OCI-LY3 (cell line): ENCODE results near the gene HCK.

Experiments
- EZH2phosphoT487 ChIP-seq: fragments of 200-600 bp; shearing (Covaris generic); IDR thresholded peaks from 2 replicates; pipeline ENCODE4 v1.6.1; 2018; ENCODE audit warnings: antibody characterized with exemption, mixed run types, low read depth
- TF ChIP-seq, protein P1 (sequence below): fragments of 200-600, 300-600 bp; sonication (generic); IDR thresholded peaks from 2 replicates; pipeline ENCODE4 v1.5.1; 2014; ENCODE audit warnings: antibody characterized with exemption, low read length, low read depth

DNA sequence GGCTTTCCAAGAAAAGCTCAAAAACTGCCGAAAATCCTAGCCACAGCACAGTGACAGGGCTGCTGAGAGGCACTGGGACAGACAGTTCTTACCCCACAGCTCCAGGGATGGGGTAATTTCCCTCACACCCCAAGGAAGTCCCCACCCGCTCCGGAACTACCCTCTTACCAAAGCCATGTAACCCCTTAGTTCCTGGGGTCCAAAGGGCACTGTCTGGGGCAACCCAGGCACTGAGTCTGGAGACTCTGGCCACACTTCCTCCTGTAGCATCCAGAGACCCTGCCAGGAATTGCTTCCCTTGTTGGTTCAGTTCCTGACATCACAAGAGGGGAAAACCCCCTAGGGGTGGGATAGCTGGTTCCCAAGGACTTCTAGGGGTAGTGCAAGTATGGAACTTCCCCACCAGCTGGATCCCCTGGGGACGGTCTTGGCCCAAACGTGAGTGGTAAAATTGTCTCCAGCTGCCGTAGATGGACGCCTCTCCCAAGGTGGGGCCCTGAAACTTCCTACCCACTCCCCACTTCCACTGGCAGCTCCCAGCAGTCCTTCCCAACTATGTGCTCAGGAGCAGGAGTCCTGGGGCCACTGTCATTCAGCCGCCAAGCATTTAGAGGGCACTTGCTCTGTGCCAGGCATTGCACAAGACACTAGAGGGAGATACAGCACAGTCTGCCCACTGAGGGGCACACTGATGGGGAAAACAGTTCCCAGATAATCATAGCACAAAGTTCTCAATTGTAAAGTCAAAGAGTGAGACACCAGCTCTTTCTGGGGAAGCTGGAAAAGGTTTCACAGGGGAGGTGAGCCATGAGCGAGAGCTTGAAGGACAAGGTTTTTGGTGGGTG, 17.2 kb upstream of the HCK start:
- TF ChIP-seq, protein P1, sequence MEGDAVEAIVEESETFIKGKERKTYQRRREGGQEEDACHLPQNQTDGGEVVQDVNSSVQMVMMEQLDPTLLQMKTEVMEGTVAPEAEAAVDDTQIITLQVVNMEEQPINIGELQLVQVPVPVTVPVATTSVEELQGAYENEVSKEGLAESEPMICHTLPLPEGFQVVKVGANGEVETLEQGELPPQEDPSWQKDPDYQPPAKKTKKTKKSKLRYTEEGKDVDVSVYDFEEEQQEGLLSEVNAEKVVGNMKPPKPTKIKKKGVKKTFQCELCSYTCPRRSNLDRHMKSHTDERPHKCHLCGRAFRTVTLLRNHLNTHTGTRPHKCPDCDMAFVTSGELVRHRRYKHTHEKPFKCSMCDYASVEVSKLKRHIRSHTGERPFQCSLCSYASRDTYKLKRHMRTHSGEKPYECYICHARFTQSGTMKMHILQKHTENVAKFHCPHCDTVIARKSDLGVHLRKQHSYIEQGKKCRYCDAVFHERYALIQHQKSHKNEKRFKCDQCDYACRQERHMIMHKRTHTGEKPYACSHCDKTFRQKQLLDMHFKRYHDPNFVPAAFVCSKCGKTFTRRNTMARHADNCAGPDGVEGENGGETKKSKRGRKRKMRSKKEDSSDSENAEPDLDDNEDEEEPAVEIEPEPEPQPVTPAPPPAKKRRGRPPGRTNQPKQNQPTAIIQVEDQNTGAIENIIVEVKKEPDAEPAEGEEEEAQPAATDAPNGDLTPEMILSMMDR = peak; percentile 99
- TF ChIP-seq EZH2phosphoT487 = no peak
